HepG2 (cell line): ENCODE measurements around the gene PIGX. TPM values are rescaled to one million over a fixed set of nuclear protein-coding genes. Genes with fewer than 3 reads are reported as not detected.

Source experiments
- FIP1L1 ChIP-seq: fragments of 200-400 bp; formaldehyde crosslinking; IDR thresholded peaks from 2 replicates; pipeline ENCODE4 v1.6.1; 2018; ENCODE audit warnings: low read depth, mild to moderate bottlenecking, low read length, moderate library complexity, borderline replicate concordance; ENCODE audit not compliant: insufficient read depth
- FOSL1 ChIP-seq: sonication (generic); formaldehyde crosslinking; IDR thresholded peaks from 2 replicates; pipeline ENCODE4 v1.9.0; 2021; ENCODE audit warnings: missing genetic modification reagents, borderline replicate concordance
- LCORL ChIP-seq, 2 experiments: fragments of 450-650 bp in 1 of 2; sonication (generic) in 1 of 2; formaldehyde crosslinking in 1 of 2; IDR thresholded peaks; 2 replicates each; pipeline versions ENCODE4 v1.5.0 to v1.6.1; 2017 to 2020; ENCODE audit warnings: antibody characterized with exemption in 1 of 2, missing genetic modification reagents in 1 of 2
- MZF1 ChIP-seq: sonication (generic); formaldehyde crosslinking; IDR thresholded peaks from 2 replicates; pipeline ENCODE4 v1.8.1; 2023; ENCODE audit warnings: mild to moderate bottlenecking, missing genetic modification reagents, borderline replicate concordance
- PLRG1 ChIP-seq: fragments of 450-650 bp; conservative IDR thresholded peaks from 2 replicates; pipeline ENCODE4 v1.6.1; 2016
- PPARG ChIP-seq: conservative IDR thresholded peaks from 2 replicates; pipeline ENCODE4 v1.6.1; 2016; ENCODE audit warnings: missing biosample characterization, missing genetic modification reagents
- SMC3 ChIP-seq: IDR thresholded peaks from 2 replicates; pipeline ENCODE4 v1.6.1; 2011; ENCODE audit warnings: low read length, improper control_type of control experiment
- SRSF1 ChIP-seq: fragments of 200-400 bp; formaldehyde crosslinking; optimal IDR thresholded peaks from 2 replicates; pipeline ENCODE3; 2017; ENCODE audit warnings: mild to moderate bottlenecking, low read depth, low read length, moderate library complexity
- ZBTB1 ChIP-seq: sonication (generic); formaldehyde crosslinking; IDR thresholded peaks from 2 replicates; pipeline ENCODE4 v1.4.0; 2020; ENCODE audit warnings: missing genetic modification reagents, borderline replicate concordance
- ZBTB20 ChIP-seq: sonication (generic); formaldehyde crosslinking; IDR thresholded peaks from 2 replicates; pipeline ENCODE4 v1.8.1; 2023; ENCODE audit warnings: missing genetic modification reagents, low read depth, mild to moderate bottlenecking, borderline replicate concordance
- ZFP36L1 ChIP-seq: sonication (generic); formaldehyde crosslinking; IDR thresholded peaks from 2 replicates; pipeline ENCODE4 v1.8.0; 2022; ENCODE audit warnings: mild to moderate bottlenecking, missing genetic modification reagents, moderate library complexity
- ZKSCAN8 ChIP-seq: IDR thresholded peaks from 2 replicates; pipeline ENCODE4 v1.6.1; 2016; ENCODE audit warnings: borderline replicate concordance, missing genetic modification reagents, missing compliant biosample characterization
- ZNF121 ChIP-seq: sonication (generic); formaldehyde crosslinking; IDR thresholded peaks from 2 replicates; pipeline ENCODE4 v1.5.0; 2020; ENCODE audit warnings: mild to moderate bottlenecking, missing genetic modification reagents
- ZNF260 ChIP-seq: sonication (generic); formaldehyde crosslinking; IDR thresholded peaks from 2 replicates; pipeline ENCODE4 v1.4.0; 2020; ENCODE audit warnings: missing genetic modification reagents, low read depth, mild to moderate bottlenecking, borderline replicate concordance
- ZNF263 ChIP-seq: sonication (generic); formaldehyde crosslinking; IDR thresholded peaks from 2 replicates; pipeline ENCODE4 v1.4.0; 2020; ENCODE audit warnings: missing genetic modification reagents
- ZNF598 ChIP-seq: sonication (generic); formaldehyde crosslinking; IDR thresholded peaks from 2 replicates; pipeline ENCODE4 v1.5.1; 2020; ENCODE audit warnings: mild to moderate bottlenecking, missing genetic modification reagents, borderline replicate concordance
- ZSCAN21 ChIP-seq: sonication (generic); formaldehyde crosslinking; IDR thresholded peaks from 2 replicates; pipeline ENCODE4 v1.8.0; 2022; ENCODE audit warnings: mild to moderate bottlenecking, missing genetic modification reagents, moderate library complexity, borderline replicate concordance
- polyA plus RNA-seq, 8 experiments: library from polyadenylated mRNA; depleted of rRNA in 3 of 8; stranded (reverse) in 7 of 8; unstranded in 1 of 8; fragments of >200 nt; fragmentation: Illumina TruSeq in 4 of 8; extraction: Trizol in 4 of 8; gene quantifications; 2 replicates each; pipeline versions ENCODE4 v1.2.1 to v1.2.3, GENCODE V29; 2011 to 2016; ENCODE audit warnings: low read depth in 4 of 8, missing spikeins in 1 of 8, mixed read lengths in 1 of 8; ENCODE audit not compliant: insufficient read depth in 1 of 8
- total RNA-seq, 5 experiments: library from RNA; depleted of rRNA; stranded (reverse); fragments of >200 nt; fragmentation: Illumina TruSeq; extraction: Trizol; gene quantifications; 2 replicates each; pipeline ENCODE4 v1.2.3, GENCODE V29; 2016; ENCODE audit warnings: low read depth in 1 of 5
- TF ChIP-seq, protein P1 (sequence below), 2 experiments: sonication (generic) in 1 of 2; formaldehyde crosslinking in 1 of 2; IDR thresholded peaks; 2 replicates each; pipeline versions ENCODE4 v1.6.1 to v1.9.0; 2014 to 2022; ENCODE audit warnings: antibody characterized with exemption in 1 of 2, borderline replicate concordance in 1 of 2, inconsistent platforms in 1 of 2, low read depth in 1 of 2, missing genetic modification reagents in 1 of 2
- TF ChIP-seq, protein P2 (sequence below): sonication (generic); formaldehyde crosslinking; IDR thresholded peaks from 2 replicates; pipeline ENCODE4 v1.4.0; 2020; ENCODE audit warnings: missing genetic modification reagents

PIGX gene
- total and polyA plus RNA-seq, 2 of the 13 experiments (the other 11 are each of a cell fraction or from before 2014, with no cell fraction given), result 13.2 to 21.3 TPM

DNA sequence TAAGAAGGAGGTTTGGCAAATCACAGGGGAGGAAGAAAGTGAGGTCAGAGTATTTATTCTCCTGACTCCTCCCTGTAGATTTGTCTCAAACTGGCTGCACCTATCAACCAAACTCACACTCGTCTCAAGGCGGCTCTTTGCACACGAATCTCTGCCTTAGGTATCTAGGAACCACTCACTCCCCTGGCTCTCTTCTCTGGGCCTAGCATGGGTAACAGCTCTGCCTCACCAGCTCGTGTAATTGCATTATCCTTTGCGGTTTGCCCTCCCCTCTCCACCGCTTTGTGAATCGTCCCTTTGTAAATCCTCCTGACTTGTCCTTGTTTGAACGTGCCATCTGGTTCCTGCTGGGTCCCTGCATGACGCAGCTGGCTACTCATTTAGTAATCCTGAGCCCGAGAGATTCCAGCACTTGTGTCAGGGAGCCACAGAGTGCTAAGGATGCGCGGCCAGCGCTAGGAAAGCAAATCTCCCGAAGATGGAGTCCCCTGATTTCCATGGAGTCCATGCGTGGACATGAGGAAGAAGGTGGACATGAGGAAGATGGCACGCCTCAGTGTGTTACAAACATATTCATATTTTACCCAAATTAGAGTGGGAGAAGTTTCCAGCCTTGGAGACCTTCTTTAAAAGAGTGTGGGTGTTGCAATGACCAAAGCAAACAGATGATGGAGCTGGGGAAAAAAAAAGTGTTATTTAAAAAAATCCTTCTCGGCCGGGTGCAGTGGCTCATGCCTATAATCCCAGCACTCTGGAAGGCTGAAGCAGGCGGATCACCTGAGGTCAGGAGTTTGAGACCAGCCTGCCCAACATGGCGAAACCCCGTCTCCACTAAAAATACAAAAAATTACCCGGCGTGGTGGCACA lies 45.9 kb upstream of the PIGX start (continued):
- TF ChIP-seq SRSF1 (no peak), ZNF598 (CRISPR knock-in tag) (0 out of 2 replicates have a peak, but pooled peaks have one; percentile 29), SMC3 (no peak), LCORL (IDR thresholded peaks at IDR 0.05) (no peak), LCORL (CRISPR knock-in tag; IDR thresholded peaks at IDR 0.05) (no peak), PPARG (CRISPR knock-in tag) (no peak), FIP1L1 (no peak), ZSCAN21 (CRISPR knock-in tag) (no peak), MZF1 (no peak), ZBTB20 (CRISPR knock-in tag) (no peak), ZFP36L1 (CRISPR knock-in tag) (no peak), ZBTB1 (CRISPR knock-in tag) (no peak), ZNF260 (CRISPR knock-in tag) (no peak), ZNF121 (CRISPR knock-in tag) (no peak), ZNF263 (CRISPR knock-in tag) (no peak), ZKSCAN8 (CRISPR knock-in tag) (0 out of 2 replicates have a peak, but pooled peaks have one; percentile 20), PLRG1 (no peak), FOSL1 (no peak)
- TF ChIP-seq, protein P1, sequence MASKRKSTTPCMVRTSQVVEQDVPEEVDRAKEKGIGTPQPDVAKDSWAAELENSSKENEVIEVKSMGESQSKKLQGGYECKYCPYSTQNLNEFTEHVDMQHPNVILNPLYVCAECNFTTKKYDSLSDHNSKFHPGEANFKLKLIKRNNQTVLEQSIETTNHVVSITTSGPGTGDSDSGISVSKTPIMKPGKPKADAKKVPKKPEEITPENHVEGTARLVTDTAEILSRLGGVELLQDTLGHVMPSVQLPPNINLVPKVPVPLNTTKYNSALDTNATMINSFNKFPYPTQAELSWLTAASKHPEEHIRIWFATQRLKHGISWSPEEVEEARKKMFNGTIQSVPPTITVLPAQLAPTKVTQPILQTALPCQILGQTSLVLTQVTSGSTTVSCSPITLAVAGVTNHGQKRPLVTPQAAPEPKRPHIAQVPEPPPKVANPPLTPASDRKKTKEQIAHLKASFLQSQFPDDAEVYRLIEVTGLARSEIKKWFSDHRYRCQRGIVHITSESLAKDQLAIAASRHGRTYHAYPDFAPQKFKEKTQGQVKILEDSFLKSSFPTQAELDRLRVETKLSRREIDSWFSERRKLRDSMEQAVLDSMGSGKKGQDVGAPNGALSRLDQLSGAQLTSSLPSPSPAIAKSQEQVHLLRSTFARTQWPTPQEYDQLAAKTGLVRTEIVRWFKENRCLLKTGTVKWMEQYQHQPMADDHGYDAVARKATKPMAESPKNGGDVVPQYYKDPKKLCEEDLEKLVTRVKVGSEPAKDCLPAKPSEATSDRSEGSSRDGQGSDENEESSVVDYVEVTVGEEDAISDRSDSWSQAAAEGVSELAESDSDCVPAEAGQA (IDR thresholded peaks at IDR 0.05; ENCODE audit: low read depth), result no peak
- TF ChIP-seq, protein P1 (CRISPR knock-in tag; IDR thresholded peaks at IDR 0.05; ENCODE audit: borderline replicate concordance), result no peak
- TF ChIP-seq, protein P2, sequence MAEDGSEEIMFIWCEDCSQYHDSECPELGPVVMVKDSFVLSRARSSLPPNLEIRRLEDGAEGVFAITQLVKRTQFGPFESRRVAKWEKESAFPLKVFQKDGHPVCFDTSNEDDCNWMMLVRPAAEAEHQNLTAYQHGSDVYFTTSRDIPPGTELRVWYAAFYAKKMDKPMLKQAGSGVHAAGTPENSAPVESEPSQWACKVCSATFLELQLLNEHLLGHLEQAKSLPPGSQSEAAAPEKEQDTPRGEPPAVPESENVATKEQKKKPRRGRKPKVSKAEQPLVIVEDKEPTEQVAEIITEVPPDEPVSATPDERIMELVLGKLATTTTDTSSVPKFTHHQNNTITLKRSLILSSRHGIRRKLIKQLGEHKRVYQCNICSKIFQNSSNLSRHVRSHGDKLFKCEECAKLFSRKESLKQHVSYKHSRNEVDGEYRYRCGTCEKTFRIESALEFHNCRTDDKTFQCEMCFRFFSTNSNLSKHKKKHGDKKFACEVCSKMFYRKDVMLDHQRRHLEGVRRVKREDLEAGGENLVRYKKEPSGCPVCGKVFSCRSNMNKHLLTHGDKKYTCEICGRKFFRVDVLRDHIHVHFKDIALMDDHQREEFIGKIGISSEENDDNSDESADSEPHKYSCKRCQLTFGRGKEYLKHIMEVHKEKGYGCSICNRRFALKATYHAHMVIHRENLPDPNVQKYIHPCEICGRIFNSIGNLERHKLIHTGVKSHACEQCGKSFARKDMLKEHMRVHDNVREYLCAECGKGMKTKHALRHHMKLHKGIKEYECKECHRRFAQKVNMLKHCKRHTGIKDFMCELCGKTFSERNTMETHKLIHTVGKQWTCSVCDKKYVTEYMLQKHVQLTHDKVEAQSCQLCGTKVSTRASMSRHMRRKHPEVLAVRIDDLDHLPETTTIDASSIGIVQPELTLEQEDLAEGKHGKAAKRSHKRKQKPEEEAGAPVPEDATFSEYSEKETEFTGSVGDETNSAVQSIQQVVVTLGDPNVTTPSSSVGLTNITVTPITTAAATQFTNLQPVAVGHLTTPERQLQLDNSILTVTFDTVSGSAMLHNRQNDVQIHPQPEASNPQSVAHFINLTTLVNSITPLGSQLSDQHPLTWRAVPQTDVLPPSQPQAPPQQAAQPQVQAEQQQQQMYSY (CRISPR knock-in tag), result no peak
